Stimulated activated CD4-positive, alpha-beta T cell treated with anti-CD3 and anti-CD28 coated beads, Interleukin-15, amount 100 ng/mL, for 24 hours (primary cell): ENCODE results near the gene DSC1.
"Not testable (repeated sequence)": the region's sequence is repeated elsewhere in the genome, so short reads cannot be mapped to it uniquely, and the experiment has no call there.

ENCODE experiments used
- DNase-seq: peaks from one replicate; pipeline ENCODE4 v3.0.0-alpha.2; 2020

The DSC1 gene

GRCh38 chr18:31162825-31163435 is at the start of gene DSC1:
Gene DSC1, minus strand, starts transcription at chr18:31162856. Its CDS starts 262 bp downstream, at chr18:31162594.
- no peak for DNase-seq

GRCh38 chr18:31211047-31211446 is 48.4 kb upstream of the DSC1 start:
- DNase-seq: no peak

DNA sequence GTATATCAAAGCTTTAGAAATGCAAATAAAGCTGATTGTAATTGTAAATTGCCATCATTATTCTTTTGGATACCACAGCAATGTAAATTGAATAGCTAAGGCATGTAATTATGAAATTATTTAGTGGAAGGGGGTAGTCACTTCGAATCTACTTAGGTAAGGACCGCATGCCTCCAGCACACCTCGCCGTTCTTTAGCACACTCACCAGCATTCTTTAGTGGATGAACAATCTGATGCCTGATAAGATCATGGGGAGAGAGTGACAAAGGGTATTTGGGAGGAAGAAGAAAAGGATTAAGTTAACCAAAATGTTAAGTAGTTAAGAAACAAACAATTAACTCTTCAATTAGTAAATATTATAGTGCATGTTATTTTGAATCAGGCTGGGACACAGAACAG is 46.4 kb upstream of the DSC1 start:
- DNase-seq: no peak

DNA sequence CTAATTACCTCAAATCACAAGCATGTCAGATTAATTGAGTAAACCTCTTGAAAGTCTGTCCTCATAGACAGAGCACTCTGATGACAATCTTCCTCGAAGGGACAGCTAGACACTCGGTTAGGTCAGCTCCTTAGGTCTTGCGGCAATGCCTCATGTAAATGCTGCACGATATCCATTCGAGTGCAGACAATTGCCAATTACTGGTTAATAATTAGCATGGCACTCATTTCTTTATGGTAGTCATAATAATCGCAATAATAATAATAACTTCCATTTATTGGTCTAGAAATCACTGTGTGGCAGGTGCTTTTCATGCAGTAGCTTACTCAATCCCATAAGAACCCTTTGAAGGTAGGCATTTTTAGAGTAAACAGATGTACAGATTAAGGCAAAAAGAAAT is 44.7 kb upstream of the DSC1 start:
- no peak for DNase-seq

DNA sequence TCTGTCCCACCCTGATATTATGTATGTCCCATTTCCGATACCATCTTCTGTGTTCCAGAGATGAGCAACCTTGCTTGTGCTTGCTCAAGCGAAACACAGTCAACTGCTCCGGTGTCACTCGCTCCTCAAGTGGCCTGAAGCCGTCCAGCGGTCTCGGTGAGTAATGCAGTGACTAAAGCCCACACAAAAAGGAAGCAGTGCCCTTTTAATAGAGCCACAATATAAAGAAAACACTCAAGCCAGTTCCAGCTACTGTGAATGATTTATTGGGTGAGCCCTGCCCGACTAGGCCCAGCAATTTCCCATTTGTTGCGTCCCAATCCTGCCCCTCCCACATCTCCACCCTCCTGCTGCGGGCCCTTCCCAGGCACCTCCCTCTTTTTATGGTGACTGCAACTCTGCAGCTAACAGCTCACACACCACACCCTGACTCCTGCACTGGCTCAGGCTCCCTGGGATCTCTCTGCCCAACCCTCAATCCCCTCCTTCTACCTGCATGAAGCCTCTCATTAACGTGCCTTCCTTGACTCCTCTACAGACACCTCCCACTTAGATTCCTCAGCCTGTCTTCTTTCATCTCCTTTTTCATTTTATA is 44.2 kb upstream of the DSC1 start:
- peak; percentile 2 for DNase-seq

DNA sequence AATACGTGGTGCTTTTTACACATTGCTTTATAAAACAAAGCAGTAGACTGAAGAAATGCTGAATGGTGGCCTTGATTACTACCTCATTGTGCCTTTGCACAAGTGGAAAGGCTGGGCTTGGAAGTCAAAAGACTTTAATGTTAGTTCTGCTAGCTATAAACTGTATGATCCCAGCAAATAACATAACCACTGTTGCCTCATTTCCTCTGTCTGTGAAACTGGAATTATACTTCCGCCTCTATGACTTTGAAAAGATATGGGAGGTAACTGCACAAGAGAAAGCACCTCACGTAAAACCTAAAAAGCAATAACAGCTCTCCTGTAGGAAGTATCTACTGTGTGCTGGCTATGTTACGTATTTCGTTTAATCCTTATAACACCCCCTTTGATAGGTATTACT is 43.4 kb upstream of the DSC1 start:
- DNase-seq: no peak

DNA sequence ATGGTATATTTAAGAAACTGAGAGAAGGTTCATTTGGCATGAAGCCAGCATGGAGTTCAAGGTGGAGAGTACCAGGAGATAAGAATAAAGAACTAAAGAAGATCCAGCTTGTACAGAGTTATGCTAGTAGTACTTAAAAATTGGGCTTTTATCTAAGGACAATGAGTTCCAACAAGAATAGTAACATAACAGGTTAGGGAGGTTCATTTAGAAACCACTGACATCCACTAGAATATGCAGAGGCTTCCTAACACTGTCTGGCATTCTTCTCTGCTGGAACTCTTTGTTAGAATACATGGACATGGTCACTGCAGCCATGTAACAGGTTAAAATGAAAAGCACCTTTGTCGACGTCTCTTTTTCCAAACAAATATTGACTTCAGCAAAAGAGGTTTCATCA is 42.6 kb upstream of the DSC1 start:
- DNase-seq: no peak

DNA sequence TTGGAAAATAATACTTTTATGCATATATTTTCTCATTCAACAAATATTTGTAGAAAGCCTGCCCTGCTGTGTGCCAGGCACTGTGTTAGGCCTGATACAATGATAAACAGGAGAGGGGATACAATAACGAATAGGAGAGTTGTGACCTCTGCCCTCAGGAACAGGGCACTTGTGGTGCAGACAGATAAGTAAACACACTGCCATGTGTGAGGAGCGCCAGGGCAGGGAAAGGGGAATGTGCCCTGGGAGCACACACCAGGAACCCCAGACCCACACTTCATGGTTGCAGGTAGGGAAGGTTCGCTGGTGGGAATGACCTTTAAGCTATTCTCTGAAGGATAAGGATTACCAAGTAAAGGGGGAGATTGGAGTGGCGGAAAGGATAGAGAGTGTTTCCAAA is 42.2 kb upstream of the DSC1 start:
- no peak for DNase-seq

- DNase-seq: no peak
Observed at GRCh38 chr18:31204166-31204565, 41.5 kb upstream of the DSC1 start.

GRCh38 chr18:31203794-31204148 is 41.1 kb upstream of the DSC1 start:
- no peak for DNase-seq

DNA sequence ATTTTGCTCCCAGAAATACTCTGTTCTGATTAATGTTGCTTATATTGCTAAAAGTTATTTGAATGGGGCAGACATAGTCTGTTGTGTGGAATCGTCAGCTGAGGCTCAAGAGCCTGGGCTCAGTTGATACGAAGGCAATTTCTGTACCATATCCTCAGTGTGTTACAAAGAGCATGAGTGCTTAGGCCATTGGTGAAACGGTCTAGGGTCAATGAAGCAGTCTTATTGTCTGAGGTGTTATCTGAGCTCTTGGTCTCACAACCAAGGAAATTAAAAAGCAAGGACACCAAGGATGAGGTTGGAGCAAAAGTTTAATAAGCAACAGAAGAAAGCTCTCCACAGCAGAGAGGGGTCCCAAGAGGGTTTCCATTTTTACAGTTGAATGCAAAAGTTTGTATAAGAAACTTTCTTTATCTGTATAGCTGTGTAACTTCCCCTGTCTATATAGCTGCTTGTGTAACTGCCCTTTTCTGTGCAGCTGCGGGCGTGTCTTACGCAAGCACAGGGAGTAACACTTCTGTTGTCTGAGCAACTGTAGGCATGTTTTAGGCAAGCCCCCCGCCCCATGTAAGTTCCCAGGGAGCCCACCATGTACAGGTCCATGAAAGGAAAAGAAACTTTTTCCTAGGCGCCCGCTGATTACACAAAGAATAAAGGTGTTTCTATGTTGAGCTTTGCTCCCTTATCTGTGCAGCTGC is 40.6 kb upstream of the DSC1 start:
- DNase-seq: no peak

GRCh38 chr18:31199190-31199769 is 36.6 kb upstream of the DSC1 start:
- DNase-seq: no peak

DNA sequence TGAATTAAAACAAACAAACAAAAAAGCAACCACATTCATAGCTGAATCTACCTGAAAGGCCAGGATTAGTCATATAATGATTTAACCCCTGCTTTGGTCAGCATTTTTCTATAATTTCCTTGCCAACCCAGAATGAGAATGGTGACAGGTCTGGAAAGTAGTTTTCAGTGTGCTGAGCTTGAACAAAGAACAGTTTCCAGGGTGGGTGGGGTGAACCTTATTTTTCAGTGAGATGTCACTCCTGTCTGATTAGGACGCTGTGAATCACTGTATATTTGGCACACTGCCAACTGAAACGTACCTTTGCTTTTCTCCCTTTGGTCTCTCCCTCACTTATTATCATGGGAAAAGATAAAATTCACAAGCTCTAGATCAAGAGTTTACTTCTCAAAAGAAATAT is 35.0 kb upstream of the DSC1 start:
- no peak for DNase-seq

GRCh38 chr18:31195063-31195462 is 32.4 kb upstream of the DSC1 start:
- no peak for DNase-seq

DNA sequence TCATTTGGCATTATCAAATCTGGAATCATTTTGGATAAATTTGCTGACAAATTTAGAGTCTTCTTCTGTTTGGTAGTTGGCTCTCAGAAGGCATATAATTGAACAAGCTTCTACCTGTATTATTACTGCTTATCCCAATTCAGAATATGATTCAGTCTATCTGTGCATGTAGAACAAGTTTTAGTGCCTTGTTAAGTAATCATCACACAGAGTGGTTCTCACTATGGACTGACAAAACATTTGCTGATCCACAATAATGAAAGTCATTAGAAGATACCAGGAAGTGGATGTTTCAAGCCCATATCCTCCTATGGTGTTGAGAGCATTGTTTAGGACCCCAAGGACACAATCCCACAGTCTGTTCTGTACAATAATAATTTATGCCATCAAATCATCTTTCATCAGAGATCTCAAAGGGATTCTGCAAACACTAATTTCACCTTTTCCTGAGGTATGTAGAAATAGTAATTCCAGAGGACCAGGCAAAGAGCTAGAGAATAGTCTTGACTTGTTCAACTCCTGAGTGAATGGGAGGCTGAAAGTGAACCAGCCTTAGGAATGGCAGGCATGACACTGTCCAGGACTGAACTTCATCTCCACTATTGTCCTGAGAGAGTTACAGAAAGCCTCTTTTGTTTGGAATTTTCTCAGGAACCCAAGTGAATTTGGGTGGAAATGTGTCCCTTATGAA is 29.6 kb upstream of the DSC1 start:
- DNase-seq: no peak

GRCh38 chr18:31190919-31191318 is 28.3 kb upstream of the DSC1 start:
- DNase-seq: no peak

DNA sequence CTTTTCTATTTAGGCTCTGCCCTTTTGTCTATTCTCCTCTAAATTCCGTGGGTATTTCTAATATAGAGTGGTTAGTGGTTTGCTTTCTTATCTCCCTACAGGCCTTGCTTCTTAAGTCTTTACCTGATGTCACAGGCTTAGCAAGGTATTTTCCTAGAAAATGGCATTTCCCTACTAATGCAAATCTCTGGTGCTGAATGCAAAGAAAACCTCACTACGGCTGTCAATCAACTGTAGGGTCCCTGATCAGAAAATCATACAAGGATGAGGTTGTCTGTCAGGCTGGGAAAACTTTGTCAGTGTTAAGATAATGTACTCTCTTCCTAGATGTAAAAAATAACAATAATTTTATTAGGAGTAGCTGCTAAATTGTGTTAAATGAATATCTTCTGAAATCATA is 27.1 kb upstream of the DSC1 start:
- DNase-seq: no peak

DNA sequence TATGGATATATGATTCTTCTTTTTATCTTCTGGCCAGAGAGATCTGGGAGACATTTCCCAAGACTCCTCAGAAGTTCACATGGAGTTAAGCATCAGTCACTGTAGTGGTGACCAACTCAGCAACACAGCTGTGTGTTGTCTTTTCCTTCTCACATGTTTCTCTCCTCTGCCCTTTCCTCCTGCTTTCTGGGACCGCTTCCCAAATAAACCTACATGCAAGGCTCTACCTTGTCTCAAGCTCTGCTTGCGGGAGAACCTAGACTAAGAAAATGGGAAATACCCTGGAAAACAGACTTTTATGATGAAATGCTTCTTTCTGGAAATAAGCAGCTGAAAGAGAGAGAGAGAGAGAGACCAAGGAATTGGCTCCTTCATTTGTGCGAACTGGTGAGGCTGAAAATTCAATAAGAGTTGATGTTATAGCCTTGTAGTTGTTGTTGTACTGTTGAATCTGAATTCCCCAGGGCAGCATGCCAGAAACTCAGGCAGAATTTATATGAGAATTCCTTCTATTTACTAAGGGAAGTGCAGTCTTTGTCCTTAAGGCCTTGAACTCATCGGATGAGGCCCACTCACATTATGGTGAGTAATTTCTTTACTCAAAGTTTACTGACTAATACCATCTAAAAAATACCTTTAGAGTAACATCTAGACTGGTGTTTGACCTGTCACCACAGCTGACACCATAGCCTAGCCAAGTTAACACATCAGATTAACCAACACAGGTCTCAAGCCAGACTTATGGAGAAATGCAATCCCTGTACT is 22.7 kb upstream of the DSC1 start:
- no peak for DNase-seq

DNA sequence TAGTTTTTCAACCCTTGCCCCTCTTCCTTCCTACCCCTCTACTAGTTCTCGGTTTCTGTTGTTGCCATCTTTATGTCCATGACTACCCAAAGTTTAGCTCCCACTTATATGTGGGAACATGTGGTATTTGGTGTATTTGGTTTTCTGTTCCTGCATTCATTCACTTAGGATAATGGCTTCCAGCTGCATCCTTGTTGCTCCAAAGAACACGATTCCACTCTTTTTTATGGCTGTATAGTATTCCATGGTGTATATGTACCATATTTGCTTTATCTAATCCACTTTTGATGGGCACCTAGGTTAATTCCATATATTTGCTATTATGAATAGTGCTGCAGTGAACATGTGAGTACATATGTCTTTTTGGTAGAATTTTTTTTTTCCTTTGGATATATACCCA is 20.6 kb upstream of the DSC1 start:
- DNase-seq: no peak

GRCh38 chr18:31177369-31177768 is 14.7 kb upstream of the DSC1 start:
- DNase-seq: not testable (repeated sequence)

DNA sequence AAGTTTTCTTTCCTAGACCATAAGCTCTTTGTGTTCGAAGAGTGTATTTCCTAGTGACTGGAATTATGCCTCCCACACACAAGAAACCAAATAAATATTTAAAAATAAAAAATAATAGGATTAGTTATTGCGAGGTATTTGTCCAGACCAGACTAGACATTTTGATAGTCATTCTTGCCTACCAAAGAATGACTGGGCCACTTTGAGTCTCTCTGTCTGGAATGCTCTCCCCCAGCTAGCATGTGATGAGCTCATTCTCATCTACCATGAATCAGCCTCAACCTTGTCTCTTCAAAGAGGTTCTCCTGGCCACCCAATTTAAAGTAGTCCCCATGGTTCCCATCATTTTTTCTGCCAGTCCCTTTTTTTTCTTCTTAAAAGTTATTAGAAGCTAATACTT is 13.9 kb upstream of the DSC1 start:
- no peak for DNase-seq

DNA sequence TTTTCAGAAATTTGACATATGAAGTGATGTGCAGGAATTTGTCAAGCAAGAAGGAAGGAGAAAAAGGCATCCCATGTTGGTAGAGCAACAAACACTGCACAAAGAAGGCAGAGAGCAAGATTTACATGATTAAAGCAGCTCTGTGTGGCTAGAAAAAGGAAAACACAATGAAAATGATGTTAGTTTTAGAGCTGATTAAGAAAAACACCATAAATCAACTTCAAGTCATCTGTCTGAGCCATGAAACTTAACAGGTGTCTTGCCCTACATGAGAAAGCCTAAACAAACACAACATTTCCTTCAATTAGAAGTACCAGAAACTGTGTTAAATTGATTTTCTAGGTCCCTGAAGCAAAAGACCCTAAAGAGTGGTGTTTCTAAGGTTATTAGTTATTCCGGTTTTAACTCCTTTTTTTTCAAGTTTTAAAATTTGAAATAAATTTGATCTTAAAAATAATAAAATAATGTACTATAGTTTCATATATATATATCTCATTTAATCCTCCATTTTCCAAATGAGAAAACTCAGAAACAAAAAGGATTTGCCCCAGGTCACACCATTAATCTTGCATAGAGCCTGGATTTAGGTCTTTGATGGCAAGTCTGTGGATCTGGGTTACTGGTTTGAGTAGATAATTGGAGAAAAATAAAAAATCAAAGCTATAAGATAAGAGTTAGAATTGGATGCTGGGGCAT is 8.6 kb upstream of the DSC1 start:
- no peak for DNase-seq
